Left ventricle myocardium inferior (tissue), 1 donor: ENCODE measurements around the gene IL12RB2. TPM values are rescaled to one million over a fixed set of nuclear protein-coding genes. Genes with fewer than 3 reads are reported as not detected.
"Not testable (repeated sequence)": the region's sequence is repeated elsewhere in the genome, so short reads cannot be mapped to it uniquely, and the experiment has no call there.

Experiments
- DNase-seq: peaks from one replicate; pipeline ENCODE4 v3.0.0-alpha.2; 2020
- H3K27ac ChIP-seq: fragments of 200-600 bp; replicated peaks from 2 replicates; pipeline ENCODE4 v1.8.0; 2021
- H3K27me3 ChIP-seq: fragments of 200-600 bp; 2 replicates; pipeline ENCODE4 v1.8.0; 2021; ENCODE audit warnings: low read depth
- H3K36me3 ChIP-seq: fragments of 200-600 bp; 2 replicates; pipeline ENCODE4 v1.8.0; 2021
- H3K4me1 ChIP-seq: fragments of 200-600 bp; 2 replicates; pipeline ENCODE4 v1.8.0; 2021
- H3K4me3 ChIP-seq: fragments of 200-600 bp; 2 replicates; pipeline ENCODE4 v1.8.0; 2021; ENCODE audit warnings: mild to moderate bottlenecking, moderate library complexity
- H3K9me3 ChIP-seq: fragments of 200-600 bp; replicated peaks from 2 replicates; pipeline ENCODE4 v1.8.0; 2021
- CTCF ChIP-seq: fragments of 200-600 bp; IDR thresholded peaks from 2 replicates; pipeline ENCODE4 v1.8.0; 2021; ENCODE audit warnings: antibody characterized with exemption, mild to moderate bottlenecking, borderline replicate concordance
- intact Hi-C: fragments of 100-400 bp; cut with micrococcal nuclease; formaldehyde crosslinking; loops from one replicate; pipeline ENCODE4 v1.11.0; 2022
- total RNA-seq: library from RNA; stranded (reverse); fragmentation: NEBNext Ultra II Directional; extraction: Animal tissue kit (Norgen Biotek cat#: 25700); gene quantifications from one replicate; pipeline ENCODE4 v1.2.1, GENCODE V29; 2021
- donor health status: DM: no; HTN: yes; CAD: no; lungs with severe emphysema.

Gene IL12RB2
- total RNA-seq, 1 donor from 2014 or later, result 0.33 TPM

- no peaks in the 10 kb centered on the region for H3K9me3 ChIP-seq
- H3K4me3 ChIP-seq, result no peak overlapping the region
- no peaks in the 10 kb centered on the region for H3K27me3 ChIP-seq
- intact Hi-C loops, result no loop called here
- peak overlapping the region; percentile 9 for H3K27ac ChIP-seq
- DNase-seq, result no peak
- peaks cover 17% of the 10 kb centered on the region for H3K4me1 ChIP-seq
- TF ChIP-seq CTCF, result no peak
- H3K36me3 ChIP-seq, result peaks cover 26% of the 10 kb centered on the region
Observed at GRCh38 chr1:67407498-67407897, 99.8 kb downstream of the IL12RB2 start.

- Histone ChIP-seq H3K36me3 (peaks cover 30% of the 10 kb centered on the region), H3K4me3 (no peak overlapping the region), H3K4me1 (peaks cover 17% of the 10 kb centered on the region), H3K9me3 (no peaks in the 10 kb centered on the region), H3K27ac (peak overlapping the region; percentile 9), H3K27me3 (no peaks in the 10 kb centered on the region)
- no peak for DNase-seq
- intact Hi-C loops, result no loop called here
- no peak for TF ChIP-seq CTCF
Observed at GRCh38 chr1:67408148-67408547, 100.5 kb downstream of the IL12RB2 start.

GRCh38 chr1:67413101-67413500 is 105.4 kb downstream of the IL12RB2 start:
- H3K4me3 ChIP-seq, intact Hi-C loops, DNase-seq, H3K27me3 ChIP-seq, H3K27ac ChIP-seq, H3K9me3 ChIP-seq, H3K4me1 ChIP-seq: not testable (repeated sequence)
- peaks cover 80% of the 10 kb centered on the region for H3K36me3 ChIP-seq

GRCh38 chr1:67414574-67414973 is 106.9 kb downstream of the IL12RB2 start:
- Histone ChIP-seq H3K27me3 (no peaks in the 10 kb centered on the region), H3K4me1 (peaks cover 13% of the 10 kb centered on the region), H3K9me3 (no peaks in the 10 kb centered on the region), H3K4me3 (no peak overlapping the region), H3K36me3 (peaks cover 91% of the 10 kb centered on the region), H3K27ac (no peak overlapping the region)
- intact Hi-C loops, result no loop called here
- no peak for DNase-seq
- no peak for TF ChIP-seq CTCF

- Histone ChIP-seq H3K4me1 (peaks cover 15% of the 10 kb centered on the region), H3K4me3 (no peak overlapping the region), H3K27ac (no peak overlapping the region), H3K27me3 (no peaks in the 10 kb centered on the region), H3K9me3 (no peaks in the 10 kb centered on the region), H3K36me3 (peaks cover 90% of the 10 kb centered on the region)
- intact Hi-C loops, result no loop called here
- no peak for DNase-seq
- no peak for TF ChIP-seq CTCF
Observed at GRCh38 chr1:67415041-67415440, 107.4 kb downstream of the IL12RB2 start.

- Histone ChIP-seq H3K36me3 (peaks cover 98% of the 10 kb centered on the region), H3K4me1 (peaks cover 33% of the 10 kb centered on the region)
- H3K4me3 ChIP-seq, H3K9me3 ChIP-seq, intact Hi-C loops, H3K27me3 ChIP-seq, DNase-seq, H3K27ac ChIP-seq: not testable (repeated sequence)
Observed at GRCh38 chr1:67417733-67418132, 110.1 kb downstream of the IL12RB2 start.
